Neutrophil (primary cell): ENCODE measurements around the gene CABP4.
"Not testable (repeated sequence)": the region's sequence is repeated elsewhere in the genome, so short reads cannot be mapped to it uniquely, and the experiment has no call there.

Source experiments
- H3K27ac ChIP-seq: fragments of 200-600 bp; sonication (generic); 2 replicates; pipeline ENCODE4 v1.5.1; 2016; ENCODE audit warnings: mild to moderate bottlenecking, moderate library complexity
- H3K27me3 ChIP-seq: fragments of 200-600 bp; sonication (generic); 2 replicates; pipeline ENCODE4 v1.6.0; 2016; ENCODE audit warnings: mild to moderate bottlenecking
- H3K36me3 ChIP-seq: fragments of 200-600 bp; sonication (generic); 2 replicates; pipeline ENCODE4 v1.5.1; 2017
- H3K4me1 ChIP-seq, 2 experiments: fragments of 200-600 bp in 1 of 2; sonication (generic) in 1 of 2; 1 replicate in 1 of 2; 2 replicates in 1 of 2; pipeline versions ENCODE4 v1.5.1 to v1.6.1; 2013 to 2016; ENCODE audit warnings: low read depth in 1 of 2, low read length in 1 of 2, mild to moderate bottlenecking in 1 of 2, moderate library complexity in 1 of 2; ENCODE audit not compliant: control insufficient read depth in 1 of 2, insufficient read depth in 1 of 2
- H3K4me3 ChIP-seq, 2 experiments: fragments of 200-600 bp in 1 of 2; sonication (generic) in 1 of 2; 1 replicate in 1 of 2; 2 replicates in 1 of 2; pipeline ENCODE4 v1.5.1; 2013 to 2016; ENCODE audit warnings: low read depth in 1 of 2, low read length in 1 of 2, mild to moderate bottlenecking in 1 of 2, moderate library complexity in 1 of 2
- H3K9me3 ChIP-seq: fragments of 200-600 bp; sonication (generic); 2 replicates; pipeline ENCODE4 v1.5.1; 2016
- TF ChIP-seq, protein P1 (sequence below): fragments of 200-600 bp; sonication (generic); IDR thresholded peaks from 2 replicates; pipeline ENCODE4 v1.5.1; 2016; ENCODE audit warnings: antibody characterized with exemption

The CABP4 gene

DNA sequence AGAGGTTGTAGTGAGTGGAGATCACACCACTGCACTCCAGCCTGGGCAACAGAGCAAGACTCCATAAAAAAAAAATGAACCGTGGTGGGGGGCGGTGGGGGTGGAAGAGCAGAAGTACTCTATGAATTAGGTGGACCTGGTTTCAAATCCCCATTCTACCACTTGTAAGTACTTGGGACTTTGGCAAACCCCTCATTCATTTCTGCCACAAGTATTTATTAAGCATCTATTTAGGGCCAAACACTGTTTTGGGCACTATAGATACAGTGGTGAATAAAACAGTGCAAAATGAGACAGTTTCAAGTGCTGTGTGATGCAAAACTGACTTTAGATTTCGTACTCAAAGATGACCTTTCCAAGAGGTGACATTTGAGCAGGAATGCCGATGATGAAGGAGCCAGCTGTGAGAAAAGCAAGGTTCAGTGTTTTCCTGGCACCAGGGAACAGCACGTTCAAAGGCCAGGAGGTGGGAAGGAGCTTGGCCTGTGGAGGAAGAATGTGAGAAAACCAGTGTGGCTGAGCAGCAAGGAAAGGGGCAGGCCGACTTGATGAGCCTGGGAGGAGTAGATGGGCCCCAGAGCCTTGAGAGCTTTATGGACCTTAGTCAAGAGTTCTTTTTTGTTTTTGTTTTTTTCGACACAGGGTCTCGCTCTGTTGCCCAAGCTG lies 15.3 kb downstream of the CABP4 start:
- no peaks in the 10 kb centered on the region for H3K27me3 ChIP-seq
- H3K27ac ChIP-seq = no peak overlapping the region
- no peak overlapping the region for H3K4me3 ChIP-seq
- no peaks in the 10 kb centered on the region for H3K36me3 ChIP-seq
- H3K4me1 ChIP-seq = peaks cover 14 to 21% of the 10 kb centered on the region in 2 experiments
- TF ChIP-seq, protein P1, sequence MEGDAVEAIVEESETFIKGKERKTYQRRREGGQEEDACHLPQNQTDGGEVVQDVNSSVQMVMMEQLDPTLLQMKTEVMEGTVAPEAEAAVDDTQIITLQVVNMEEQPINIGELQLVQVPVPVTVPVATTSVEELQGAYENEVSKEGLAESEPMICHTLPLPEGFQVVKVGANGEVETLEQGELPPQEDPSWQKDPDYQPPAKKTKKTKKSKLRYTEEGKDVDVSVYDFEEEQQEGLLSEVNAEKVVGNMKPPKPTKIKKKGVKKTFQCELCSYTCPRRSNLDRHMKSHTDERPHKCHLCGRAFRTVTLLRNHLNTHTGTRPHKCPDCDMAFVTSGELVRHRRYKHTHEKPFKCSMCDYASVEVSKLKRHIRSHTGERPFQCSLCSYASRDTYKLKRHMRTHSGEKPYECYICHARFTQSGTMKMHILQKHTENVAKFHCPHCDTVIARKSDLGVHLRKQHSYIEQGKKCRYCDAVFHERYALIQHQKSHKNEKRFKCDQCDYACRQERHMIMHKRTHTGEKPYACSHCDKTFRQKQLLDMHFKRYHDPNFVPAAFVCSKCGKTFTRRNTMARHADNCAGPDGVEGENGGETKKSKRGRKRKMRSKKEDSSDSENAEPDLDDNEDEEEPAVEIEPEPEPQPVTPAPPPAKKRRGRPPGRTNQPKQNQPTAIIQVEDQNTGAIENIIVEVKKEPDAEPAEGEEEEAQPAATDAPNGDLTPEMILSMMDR = no peak
- H3K9me3 ChIP-seq = no peaks in the 10 kb centered on the region

GRCh38 chr11:67472882-67473281 lies 17.7 kb downstream of the CABP4 start:
- H3K9me3 ChIP-seq = no peaks in the 10 kb centered on the region
- H3K4me1 ChIP-seq = peaks cover 13 to 17% of the 10 kb centered on the region in 2 experiments
- peaks cover 2% of the 10 kb centered on the region for H3K27me3 ChIP-seq
- H3K36me3 ChIP-seq = no peaks in the 10 kb centered on the region
- no peak overlapping the region for H3K4me3 ChIP-seq
- H3K27ac ChIP-seq = no peak overlapping the region
- TF ChIP-seq, protein P1 = no peak

DNA sequence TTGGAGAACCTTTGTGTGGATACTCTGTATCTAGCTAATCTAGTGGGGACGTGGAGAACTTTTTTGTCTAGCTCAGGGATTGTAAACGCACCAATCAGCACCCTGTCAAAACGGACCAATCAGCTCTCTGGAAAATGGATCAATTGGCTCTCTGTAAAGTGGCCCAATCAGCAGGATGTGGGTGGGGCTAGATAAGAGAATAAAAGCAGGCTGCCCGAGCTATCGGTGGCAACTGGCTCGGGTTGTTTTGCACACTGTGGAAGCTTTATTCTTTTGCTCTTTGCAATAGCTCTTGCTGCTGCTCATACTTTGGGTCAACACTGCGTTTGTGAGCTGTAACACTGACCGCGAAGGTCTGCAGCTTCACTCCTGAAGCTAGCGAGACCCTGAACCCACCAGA lies 21.5 kb downstream of the CABP4 start:
- not testable (repeated sequence) for H3K4me1 ChIP-seq, H3K27me3 ChIP-seq

DNA sequence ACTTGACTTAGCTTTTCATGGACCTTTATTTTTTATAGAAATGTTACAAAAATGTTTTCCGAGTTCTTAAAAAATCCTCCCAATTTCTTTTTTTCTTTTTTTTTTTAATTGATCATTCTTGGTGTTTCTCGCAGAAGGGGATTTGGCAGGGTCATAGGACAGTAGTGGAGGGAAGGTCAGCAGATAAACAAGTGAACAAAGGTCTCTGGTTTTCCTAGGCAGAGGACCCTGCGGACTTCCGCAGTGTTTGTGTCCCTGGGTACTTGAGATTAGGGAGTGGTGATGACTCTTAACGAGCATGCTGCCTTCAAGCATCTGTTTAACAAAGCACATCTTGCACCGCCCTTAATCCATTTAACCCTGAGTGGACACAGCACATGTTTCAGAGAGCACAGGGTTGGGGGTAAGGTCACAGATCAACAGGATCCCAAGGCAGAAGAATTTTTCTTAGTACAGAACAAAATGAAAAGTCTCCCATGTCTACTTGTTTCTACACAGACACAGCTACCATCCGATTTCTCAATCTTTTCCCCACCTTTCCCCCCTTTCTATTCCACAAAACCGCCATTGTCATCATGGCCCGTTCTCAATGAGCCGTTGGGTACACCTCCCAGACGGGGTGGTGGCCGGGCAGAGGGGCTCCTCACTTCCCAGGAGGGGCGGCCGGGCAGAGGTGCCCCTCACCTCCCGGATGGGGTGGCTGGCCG lies 22.3 kb downstream of the CABP4 start:
- H3K27ac ChIP-seq, H3K4me1 ChIP-seq, H3K4me3 ChIP-seq, H3K36me3 ChIP-seq, H3K9me3 ChIP-seq, H3K27me3 ChIP-seq: not testable (repeated sequence)

More for the DNA sequence above, 21.5 kb downstream of the CABP4 start:
- H3K4me3 ChIP-seq, H3K27ac ChIP-seq, H3K9me3 ChIP-seq, H3K36me3 ChIP-seq: not testable (repeated sequence)

DNA sequence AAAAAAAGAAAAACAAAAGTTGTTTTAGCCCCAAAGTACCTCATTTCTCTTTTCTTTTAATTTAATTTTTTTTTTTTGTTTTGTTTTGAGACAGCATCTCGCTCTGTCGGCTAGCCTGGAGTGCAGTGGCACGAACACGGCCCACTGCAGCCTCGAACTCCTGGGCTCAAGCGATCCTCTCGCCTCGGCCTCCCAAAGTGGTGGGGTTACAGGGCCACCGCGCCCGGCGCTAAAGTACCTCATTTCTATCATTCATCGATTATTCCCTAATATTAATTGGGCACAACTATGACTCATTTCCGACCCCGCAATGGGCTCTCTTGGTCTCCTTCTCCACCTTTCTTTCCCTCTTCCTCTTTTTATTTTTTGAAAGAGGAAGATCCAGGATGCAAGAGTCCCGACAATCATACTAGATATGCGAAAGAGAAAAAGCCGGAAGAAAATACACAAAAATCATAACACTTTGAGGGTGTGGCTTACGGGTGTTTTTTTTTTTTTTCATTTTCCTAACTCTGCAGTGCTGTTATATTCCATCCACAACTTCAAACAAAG lies 27.2 kb downstream of the CABP4 start:
- H3K4me1 ChIP-seq = peaks cover 40 to 44% of the 10 kb centered on the region in 2 experiments
- H3K27me3 ChIP-seq = peaks cover 4% of the 10 kb centered on the region
- TF ChIP-seq, protein P1 = no peak
- no peaks in the 10 kb centered on the region for H3K9me3 ChIP-seq
- peak overlapping the region; percentile 96 for H3K27ac ChIP-seq
- H3K36me3 ChIP-seq = peaks cover 2% of the 10 kb centered on the region
- H3K4me3 ChIP-seq = peak overlapping the region; percentile 85 to 92

- H3K27me3 ChIP-seq = no peaks in the 10 kb centered on the region
- no peaks in the 10 kb centered on the region for H3K9me3 ChIP-seq
- H3K4me3 ChIP-seq = peak within 1 kb of the TSS; percentile 85 to 92
- H3K36me3 ChIP-seq = peaks cover 9% of the 10 kb centered on the region
- H3K4me1 ChIP-seq = peaks cover 40 to 44% of the 10 kb centered on the region in 2 experiments
- H3K27ac ChIP-seq = peak within 1 kb of the TSS; percentile 96
- TF ChIP-seq, protein P1 = peak; percentile 69
These were observed 28.0 kb downstream of the CABP4 start, which contains the start of gene AIP for GRCh38 chr11:67482827-67483798. TSS of gene AIP (plus strand) at chr11:67483026. CDS start at chr11:67483159, 133 bp downstream.
